GM10266 (cell line): Measurements from ENCODE around the gene CREBRF.
"Not testable (repeated sequence)": the region's sequence is repeated elsewhere in the genome, so short reads cannot be mapped to it uniquely, and the experiment has no call there.

Experiments
- DNase-seq: peaks from one replicate; pipeline ENCODE4 v3.0.0; 2012; ENCODE audit errors: extremely low spot score
- CTCF ChIP-seq: IDR thresholded peaks from 2 replicates; pipeline ENCODE4 v1.5.1; 2012; ENCODE audit warnings: mild to moderate bottlenecking, low read depth; ENCODE audit not compliant: control insufficient read depth, insufficient read depth; ENCODE audit errors: missing control alignments

The CREBRF gene

GRCh38 chr5:173015192-173015591 lies 41.0 kb upstream of the CREBRF start:
- DNase-seq = no peak
- no peak for TF ChIP-seq CTCF

- no peak for DNase-seq
- no peak for TF ChIP-seq CTCF
Observed at GRCh38 chr5:173015598-173016455, 40.3 kb upstream of the CREBRF start.

GRCh38 chr5:173016598-173017046 lies 39.5 kb upstream of the CREBRF start:
- DNase-seq = no peak
- no peak for TF ChIP-seq CTCF

- DNase-seq = not testable (repeated sequence)
Observed at GRCh38 chr5:173017087-173017486, 39.1 kb upstream of the CREBRF start.

- no peak for TF ChIP-seq CTCF
- no peak for DNase-seq
Observed at GRCh38 chr5:173018358-173018757, 37.8 kb upstream of the CREBRF start.

- DNase-seq = no peak
- TF ChIP-seq CTCF = no peak
Observed at GRCh38 chr5:173020154-173020581, 36.0 kb upstream of the CREBRF start.

- TF ChIP-seq CTCF = no peak
- no peak for DNase-seq
Observed at GRCh38 chr5:173020643-173021042, 35.5 kb upstream of the CREBRF start.

- no peak for DNase-seq
- no peak for TF ChIP-seq CTCF
Observed at GRCh38 chr5:173025651-173026050, 30.5 kb upstream of the CREBRF start.
